SJSA1 (cell line): ENCODE results near the gene IRF2. TPM values are rescaled to one million over a fixed set of nuclear protein-coding genes. Genes with fewer than 3 reads are reported as not detected.
A peak's percentile ranks its signal among the peaks of the same experiment; 100 is the strongest.
"Not testable (repeated sequence)": the region's sequence is repeated elsewhere in the genome, so short reads cannot be mapped to it uniquely, and the experiment has no call there.

Experiments
- DNase-seq, 2 experiments: peaks; one replicate each; pipeline ENCODE4 v3.0.0-alpha.2; 2015 to 2020; ENCODE audit warnings: low spot score in 2 of 2, low read depth in 1 of 2
- H3K27ac ChIP-seq: fragments of 250-450 bp; sonication (Bioruptor Pico); 2 replicates; pipeline ENCODE4 v1.5.1; 2020; ENCODE audit warnings: mild to moderate bottlenecking, moderate library complexity
- H3K27me3 ChIP-seq: fragments of 250-450 bp; sonication (Bioruptor Pico); replicated peaks from 2 replicates; pipeline ENCODE4 v1.5.1; 2020; ENCODE audit warnings: mild to moderate bottlenecking, moderate library complexity
- H3K36me3 ChIP-seq: fragments of 250-450 bp; sonication (Bioruptor Pico); 2 replicates; pipeline ENCODE4 v1.5.1; 2020; ENCODE audit warnings: mild to moderate bottlenecking
- H3K4me1 ChIP-seq: fragments of 250-450 bp; sonication (Bioruptor Pico); replicated peaks from 2 replicates; pipeline ENCODE4 v1.6.1; 2021; ENCODE audit warnings: mild to moderate bottlenecking
- H3K4me3 ChIP-seq: fragments of 250-450 bp; sonication (Bioruptor Pico); 2 replicates; pipeline ENCODE4 v1.5.1; 2020; ENCODE audit warnings: mild to moderate bottlenecking
- H3K9me3 ChIP-seq: fragments of 250-450 bp; sonication (Bioruptor Pico); replicated peaks from 2 replicates; pipeline ENCODE4 v1.5.1; 2020; ENCODE audit warnings: mild to moderate bottlenecking
- total RNA-seq: library from RNA; depleted of rRNA; stranded (reverse); fragments of >200 nt; shearing (Covaris generic); gene quantifications from 2 replicates; pipeline ENCODE4 v1.2.3, GENCODE V29; 2014

IRF2 gene
- total RNA-seq, 1 experiment from 2014 or later: 20.8 TPM

- Histone ChIP-seq H3K4me3 (no peak overlapping the region), H3K36me3 (peaks cover 22% of the 10 kb centered on the region), H3K27ac (peak overlapping the region; percentile 30), H3K4me1 (peaks cover 67% of the 10 kb centered on the region), H3K9me3 (0 out of 2 replicates have a peak, but pooled peaks cover 3% of the 10 kb centered on the region), H3K27me3 (no peaks in the 10 kb centered on the region)
- peak; percentile 54 to 56 for DNase-seq
These were observed 88.0 kb downstream of the IRF2 start for GRCh38 chr4:184386271-184386781.

- no peaks in the 10 kb centered on the region for H3K27me3 ChIP-seq
- DNase-seq: no peak
- no peak overlapping the region for H3K4me3 ChIP-seq
- H3K9me3 ChIP-seq: 0 out of 2 replicates have a peak, but pooled peaks cover 3% of the 10 kb centered on the region
- H3K27ac ChIP-seq: peak overlapping the region; percentile 30
- peaks cover 60% of the 10 kb centered on the region for H3K4me1 ChIP-seq
- peaks cover 20% of the 10 kb centered on the region for H3K36me3 ChIP-seq
These were observed 88.6 kb downstream of the IRF2 start for GRCh38 chr4:184385705-184386141.

GRCh38 chr4:184384810-184385557, 89.4 kb downstream of the IRF2 start:
- Histone ChIP-seq H3K27me3 (no peaks in the 10 kb centered on the region), H3K4me1 (peaks cover 53% of the 10 kb centered on the region), H3K27ac (peak overlapping the region; percentile 64; the same call in 1 of the 2 replicates), H3K4me3 (no peak overlapping the region), H3K9me3 (0 out of 2 replicates have a peak, but pooled peaks cover 3% of the 10 kb centered on the region), H3K36me3 (peaks cover 15% of the 10 kb centered on the region; the same call in 1 of the 2 replicates)
- DNase-seq: no peak

GRCh38 chr4:184384056-184384809, 90.1 kb downstream of the IRF2 start:
- no peaks in the 10 kb centered on the region for H3K27me3 ChIP-seq
- H3K27ac ChIP-seq: peak overlapping the region; percentile 64
- H3K4me1 ChIP-seq: peaks cover 53% of the 10 kb centered on the region
- DNase-seq: peak in 1 of 2 experiments; percentile 36
- peak overlapping the region; percentile 27 for H3K4me3 ChIP-seq
- peaks cover 10% of the 10 kb centered on the region; the same call in 1 of the 2 replicates for H3K36me3 ChIP-seq
- H3K9me3 ChIP-seq: 0 out of 2 replicates have a peak, but pooled peaks cover 3% of the 10 kb centered on the region

- H3K27ac ChIP-seq: peak overlapping the region; percentile 64
- H3K9me3 ChIP-seq: 0 out of 2 replicates have a peak, but pooled peaks cover 3% of the 10 kb centered on the region
- DNase-seq: peak; percentile 73 to 86
- peak overlapping the region; percentile 27 for H3K4me3 ChIP-seq
- H3K27me3 ChIP-seq: no peaks in the 10 kb centered on the region
- peaks cover 4% of the 10 kb centered on the region; the same call in 1 of the 2 replicates for H3K36me3 ChIP-seq
- H3K4me1 ChIP-seq: peaks cover 53% of the 10 kb centered on the region
These were observed 90.8 kb downstream of the IRF2 start for GRCh38 chr4:184383497-184384055.

GRCh38 chr4:184382189-184382846, 92.0 kb downstream of the IRF2 start:
- H3K4me1 ChIP-seq: peaks cover 52% of the 10 kb centered on the region
- no peaks in the 10 kb centered on the region for H3K36me3 ChIP-seq
- H3K27ac ChIP-seq: no peak overlapping the region
- H3K27me3 ChIP-seq: no peaks in the 10 kb centered on the region
- DNase-seq: no peak
- no peak overlapping the region for H3K4me3 ChIP-seq
- 0 out of 2 replicates have a peak, but pooled peaks cover 3% of the 10 kb centered on the region for H3K9me3 ChIP-seq

GRCh38 chr4:184380707-184381106, 93.6 kb downstream of the IRF2 start:
- no peaks in the 10 kb centered on the region for H3K36me3 ChIP-seq
- no peak for DNase-seq
- H3K27me3 ChIP-seq: no peaks in the 10 kb centered on the region
- no peak overlapping the region for H3K4me3 ChIP-seq
- H3K27ac ChIP-seq: no peak overlapping the region
- peaks cover 36% of the 10 kb centered on the region for H3K4me1 ChIP-seq
- 0 out of 2 replicates have a peak, but pooled peaks cover 3% of the 10 kb centered on the region for H3K9me3 ChIP-seq

GRCh38 chr4:184380214-184380613, 94.1 kb downstream of the IRF2 start:
- H3K4me1 ChIP-seq: peaks cover 31% of the 10 kb centered on the region
- not testable (repeated sequence) for H3K4me3 ChIP-seq, H3K27ac ChIP-seq, H3K36me3 ChIP-seq, H3K9me3 ChIP-seq, H3K27me3 ChIP-seq, DNase-seq

GRCh38 chr4:184376923-184377322, 97.4 kb downstream of the IRF2 start:
- Histone ChIP-seq H3K27ac (no peak overlapping the region), H3K36me3 (no peaks in the 10 kb centered on the region), H3K4me1 (peaks cover 4% of the 10 kb centered on the region), H3K9me3 (no peaks in the 10 kb centered on the region), H3K27me3 (no peaks in the 10 kb centered on the region), H3K4me3 (no peak overlapping the region)
- DNase-seq: no peak

GRCh38 chr4:184376126-184376838, 98.1 kb downstream of the IRF2 start:
- no peak overlapping the region for H3K27ac ChIP-seq
- H3K9me3 ChIP-seq: no peaks in the 10 kb centered on the region
- H3K4me1 ChIP-seq: peaks cover 9% of the 10 kb centered on the region
- no peaks in the 10 kb centered on the region for H3K27me3 ChIP-seq
- H3K36me3 ChIP-seq: no peaks in the 10 kb centered on the region
- no peak overlapping the region for H3K4me3 ChIP-seq
- DNase-seq: no peak

GRCh38 chr4:184375623-184376022, 98.7 kb downstream of the IRF2 start:
- not testable (repeated sequence) for DNase-seq, H3K27me3 ChIP-seq, H3K9me3 ChIP-seq, H3K27ac ChIP-seq, H3K36me3 ChIP-seq, H3K4me3 ChIP-seq
- H3K4me1 ChIP-seq: peaks cover 16% of the 10 kb centered on the region

GRCh38 chr4:184375027-184375426, 99.3 kb downstream of the IRF2 start:
- Histone ChIP-seq H3K9me3 (no peaks in the 10 kb centered on the region), H3K4me3 (no peak overlapping the region), H3K36me3 (no peaks in the 10 kb centered on the region), H3K27ac (no peak overlapping the region), H3K27me3 (no peaks in the 10 kb centered on the region), H3K4me1 (peaks cover 22% of the 10 kb centered on the region)
- no peak for DNase-seq
